ENCODE data around the gene ATRN. TPM values are rescaled to one million over a fixed set of nuclear protein-coding genes. Genes with fewer than 3 reads are reported as not detected.

Gene ATRN
- polyA plus RNA-seq, 1 donor from 2014 or later: 27.5 TPM

GRCh38 chr20:3698591-3699001, 227.8 kb downstream of the ATRN start:
- Histone ChIP-seq H3F3A (ENCODE audit: insufficient read depth, low read length, poor library complexity, severe bottlenecking) (no peaks in the 10 kb centered on the region), H3K4me2 (ENCODE audit: low read length) (no peak overlapping the region), H3K4me3 (ENCODE audit: low read length) (no peak overlapping the region), H3K27me3 (ENCODE audit: insufficient read depth, low read depth, low read length) (no peaks in the 10 kb centered on the region), H4K20me1 (ENCODE audit: insufficient read depth) (no peaks in the 10 kb centered on the region), H3K36me3 (ENCODE audit: insufficient read depth, low read length) (no peaks in the 10 kb centered on the region), H2AFZ (ENCODE audit: low read depth, low read length) (no peak overlapping the region), H3K27ac (ENCODE audit: low read length) (no peak overlapping the region), H3K9ac (ENCODE audit: low read length) (no peak overlapping the region), H3K9me3 (ENCODE audit: low read length) (no peaks in the 10 kb centered on the region), H3K9me2 (ENCODE audit: insufficient read depth, low read length) (no peaks in the 10 kb centered on the region), H3K79me2 (replicated peaks; ENCODE audit: insufficient read depth, low read length) (no peaks in the 10 kb centered on the region)
- TF ChIP-seq MXI1 (conservative IDR thresholded peaks at IDR 0.05; ENCODE audit: poor library complexity, severe bottlenecking): no peak
- no peak for TF ChIP-seq EZH2 (IDR thresholded peaks at IDR 0.05; ENCODE audit: borderline replicate concordance, insufficient read depth, low read length, poor library complexity, severe bottlenecking)
- no peak for TF ChIP-seq RAD21 (conservative IDR thresholded peaks at IDR 0.05)
- no peak for TF ChIP-seq SMC3 (conservative IDR thresholded peaks at IDR 0.05; ENCODE audit: poor library complexity)
- no peak for TF ChIP-seq TAF1 (IDR thresholded peaks at IDR 0.05; ENCODE audit: low read depth)
- TF ChIP-seq POLR2AphosphoS5 (IDR thresholded peaks at IDR 0.05): no peak
- no peak for TF ChIP-seq REST (IDR thresholded peaks at IDR 0.05; ENCODE audit: borderline replicate concordance)
- TF ChIP-seq, protein P1, sequence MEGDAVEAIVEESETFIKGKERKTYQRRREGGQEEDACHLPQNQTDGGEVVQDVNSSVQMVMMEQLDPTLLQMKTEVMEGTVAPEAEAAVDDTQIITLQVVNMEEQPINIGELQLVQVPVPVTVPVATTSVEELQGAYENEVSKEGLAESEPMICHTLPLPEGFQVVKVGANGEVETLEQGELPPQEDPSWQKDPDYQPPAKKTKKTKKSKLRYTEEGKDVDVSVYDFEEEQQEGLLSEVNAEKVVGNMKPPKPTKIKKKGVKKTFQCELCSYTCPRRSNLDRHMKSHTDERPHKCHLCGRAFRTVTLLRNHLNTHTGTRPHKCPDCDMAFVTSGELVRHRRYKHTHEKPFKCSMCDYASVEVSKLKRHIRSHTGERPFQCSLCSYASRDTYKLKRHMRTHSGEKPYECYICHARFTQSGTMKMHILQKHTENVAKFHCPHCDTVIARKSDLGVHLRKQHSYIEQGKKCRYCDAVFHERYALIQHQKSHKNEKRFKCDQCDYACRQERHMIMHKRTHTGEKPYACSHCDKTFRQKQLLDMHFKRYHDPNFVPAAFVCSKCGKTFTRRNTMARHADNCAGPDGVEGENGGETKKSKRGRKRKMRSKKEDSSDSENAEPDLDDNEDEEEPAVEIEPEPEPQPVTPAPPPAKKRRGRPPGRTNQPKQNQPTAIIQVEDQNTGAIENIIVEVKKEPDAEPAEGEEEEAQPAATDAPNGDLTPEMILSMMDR (IDR thresholded peaks at IDR 0.05; ENCODE audit: poor library complexity, severe bottlenecking): no peak
- TF ChIP-seq EP300 (conservative IDR thresholded peaks at IDR 0.05; ENCODE audit: poor library complexity, severe bottlenecking): no peak

- TF ChIP-seq, protein P1 (IDR thresholded peaks at IDR 0.05; ENCODE audit: poor library complexity, severe bottlenecking): no peak
- no peak for TF ChIP-seq POLR2AphosphoS5 (IDR thresholded peaks at IDR 0.05)
- TF ChIP-seq EZH2 (IDR thresholded peaks at IDR 0.05; ENCODE audit: borderline replicate concordance, insufficient read depth, low read length, poor library complexity, severe bottlenecking): no peak
- TF ChIP-seq EP300 (conservative IDR thresholded peaks at IDR 0.05; ENCODE audit: poor library complexity, severe bottlenecking): no peak
- TF ChIP-seq REST (IDR thresholded peaks at IDR 0.05; ENCODE audit: borderline replicate concordance): no peak
- no peak for TF ChIP-seq RAD21 (conservative IDR thresholded peaks at IDR 0.05)
- no peak for TF ChIP-seq TAF1 (IDR thresholded peaks at IDR 0.05; ENCODE audit: low read depth)
- TF ChIP-seq SMC3 (conservative IDR thresholded peaks at IDR 0.05; ENCODE audit: poor library complexity): no peak
- no peak for TF ChIP-seq MXI1 (conservative IDR thresholded peaks at IDR 0.05; ENCODE audit: poor library complexity, severe bottlenecking)
- H3K9me3 ChIP-seq (ENCODE audit: low read length): no peaks in the 10 kb centered on the region
- no peaks in the 10 kb centered on the region for H4K20me1 ChIP-seq (ENCODE audit: insufficient read depth)
- H3K9ac ChIP-seq (ENCODE audit: low read length): no peak overlapping the region
- no peak overlapping the region for H3K27ac ChIP-seq (ENCODE audit: low read length)
- no peak overlapping the region for H3K4me3 ChIP-seq (ENCODE audit: low read length)
- no peak overlapping the region for H2AFZ ChIP-seq (ENCODE audit: low read depth, low read length)
- H3K27me3 ChIP-seq (ENCODE audit: insufficient read depth, low read depth, low read length): no peaks in the 10 kb centered on the region
- H3F3A ChIP-seq (ENCODE audit: insufficient read depth, low read length, poor library complexity, severe bottlenecking): no peaks in the 10 kb centered on the region
- H3K36me3 ChIP-seq (ENCODE audit: insufficient read depth, low read length): no peaks in the 10 kb centered on the region
- no peaks in the 10 kb centered on the region for H3K79me2 ChIP-seq (replicated peaks; ENCODE audit: insufficient read depth, low read length)
- H3K9me2 ChIP-seq (ENCODE audit: insufficient read depth, low read length): no peaks in the 10 kb centered on the region
- no peak overlapping the region for H3K4me2 ChIP-seq (ENCODE audit: low read length)
These were observed 228.2 kb downstream of the ATRN start for GRCh38 chr20:3699037-3699436.
